A549 treated with Hydrocortisone at 1 μM for 4 hours (cell line): ENCODE measurements around the gene RPL31. TPM values are rescaled to one million over a fixed set of nuclear protein-coding genes. Genes with fewer than 3 reads are reported as not detected.

Experiments used
- total RNA-seq: library from RNA; stranded (reverse); fragments of 200-300 nt; extraction: Qiagen RNA extraction; gene quantifications from 5 replicates; pipeline ENCODE4 v1.2.3, GENCODE V29; 2022

RPL31 gene
- 1,291 to 2,356 TPM (median 2,172 TPM) in 5 replicates for total RNA-seq

DNA sequence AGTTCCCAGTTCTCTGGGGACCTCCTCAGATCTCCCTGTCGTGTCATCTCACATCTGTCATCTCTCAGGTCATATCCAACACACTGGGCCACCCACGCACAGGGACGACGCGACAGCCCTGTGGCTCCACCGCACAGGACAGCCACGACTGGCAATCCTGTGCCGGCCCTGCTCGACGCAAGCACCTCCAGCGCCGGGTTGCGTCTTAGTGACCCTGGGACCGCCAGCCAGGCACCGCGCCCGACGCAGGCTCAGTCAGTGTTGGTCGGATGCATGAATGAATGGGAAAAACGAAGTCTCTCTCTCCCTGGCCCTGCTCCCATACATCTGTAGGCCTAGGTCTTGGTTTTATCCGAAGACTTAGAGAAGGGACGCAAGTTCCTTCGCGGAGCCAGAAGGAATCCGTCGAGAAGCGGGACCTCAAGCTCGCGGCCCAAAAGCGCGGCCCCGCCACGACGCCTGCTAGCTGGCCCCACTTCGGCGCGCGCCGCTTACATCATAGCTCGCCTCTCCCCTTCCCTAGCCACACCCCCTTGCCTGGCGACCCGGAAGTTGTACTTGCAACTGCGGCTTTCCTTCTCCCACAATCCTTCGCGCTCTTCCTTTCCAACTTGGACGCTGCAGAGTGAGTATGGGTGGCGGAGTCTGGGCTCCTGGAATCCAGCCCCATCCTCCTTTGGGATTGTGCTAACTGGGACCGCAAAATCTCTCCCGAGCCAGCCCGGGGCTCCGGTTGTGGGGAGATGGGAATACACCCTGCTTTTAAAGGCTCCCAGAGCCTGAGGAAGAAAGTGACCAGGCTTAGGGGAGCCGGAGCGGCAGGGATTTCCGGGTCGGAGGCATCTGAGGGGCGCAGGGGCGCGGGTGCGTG is at the start of gene RPL31:
Gene RPL31, plus strand, starts transcription at position 599 of the 871 bp plus-strand sequence. CDS start 413 bp downstream, outside the sequence.

Other genes starting within 250 kb of the RPL31 start
- gene NPAS2, start 182.2 kb upstream of the RPL31 start, total RNA-seq = 72.2 to 81.2 TPM (median 78.4 TPM) in 5 replicates
- 76.4 to 104 TPM (median 96.6 TPM) in 5 replicates for gene TBC1D8, start 149.1 kb downstream of the RPL31 start, total RNA-seq